Hepatocyte (in vitro differentiated cells): ENCODE measurements around the gene SSR2.

Experiments used
- CTCF ChIP-seq: fragments of 200-600 bp; sonication (generic); IDR thresholded peaks from 2 replicates; pipeline ENCODE4 v1.5.1; 2016; ENCODE audit warnings: antibody characterized with exemption, mild to moderate bottlenecking; ENCODE audit not compliant: poor library complexity
- EZH2 ChIP-seq: fragments of 200-600 bp; sonication (generic); IDR thresholded peaks from 2 replicates; pipeline ENCODE4 v1.6.1; 2016; ENCODE audit warnings: antibody characterized with exemption, mild to moderate bottlenecking, borderline replicate concordance
- EZH2phosphoT487 ChIP-seq: fragments of 200-600 bp; sonication (generic); IDR thresholded peaks from one replicate; pipeline ENCODE4 v1.6.1; 2018; ENCODE audit warnings: antibody characterized with exemption, mild to moderate bottlenecking, low read depth, moderate library complexity; ENCODE audit not compliant: unreplicated experiment, severe bottlenecking

- no peak for TF ChIP-seq CTCF
- TF ChIP-seq EZH2phosphoT487, result no peak
- TF ChIP-seq EZH2, result no peak
Measured at GRCh38 chr1:155983191-155984024, 37.3 kb downstream of the SSR2 start.
